ENCODE measurements around the gene DMC1.

The DMC1 gene

GRCh38 chr22:38503021-38503420, 67.0 kb downstream of the DMC1 start:
- no peak for DNase-seq (ENCODE audit: low read depth, low spot score)

GRCh38 chr22:38501797-38502672, 67.9 kb downstream of the DMC1 start:
- DNase-seq (ENCODE audit: low read depth, low spot score), result no peak

GRCh38 chr22:38497869-38498268, 72.1 kb downstream of the DMC1 start:
- DNase-seq (ENCODE audit: low read depth, low spot score), result no peak

- DNase-seq (ENCODE audit: low read depth, low spot score), result no peak
Measured at GRCh38 chr22:38494939-38495338, 75.0 kb downstream of the DMC1 start.

- DNase-seq (ENCODE audit: low read depth, low spot score), result no peak
Measured at GRCh38 chr22:38494498-38494897, 75.5 kb downstream of the DMC1 start.

GRCh38 chr22:38491707-38492348, 78.2 kb downstream of the DMC1 start:
- no peak for DNase-seq (ENCODE audit: low read depth, low spot score)

- no peak for DNase-seq (ENCODE audit: low read depth, low spot score)
Measured at GRCh38 chr22:38490915-38491314, 79.1 kb downstream of the DMC1 start.

- no peak for DNase-seq (ENCODE audit: low read depth, low spot score)
Measured at GRCh38 chr22:38490475-38490874, 79.5 kb downstream of the DMC1 start.

GRCh38 chr22:38489561-38490145, 80.3 kb downstream of the DMC1 start:
- DNase-seq (ENCODE audit: low read depth, low spot score), result no peak

- DNase-seq (ENCODE audit: low read depth, low spot score), result no peak
Measured at GRCh38 chr22:38489142-38489541, 80.8 kb downstream of the DMC1 start.

GRCh38 chr22:38487946-38488345, 82.0 kb downstream of the DMC1 start:
- no peak for DNase-seq (ENCODE audit: low read depth, low spot score)

GRCh38 chr22:38485783-38486182, 84.2 kb downstream of the DMC1 start:
- DNase-seq (ENCODE audit: low read depth, low spot score), result no peak

GRCh38 chr22:38484244-38484643, 85.7 kb downstream of the DMC1 start:
- no peak for DNase-seq (ENCODE audit: low read depth, low spot score)

GRCh38 chr22:38482662-38483308, 87.2 kb downstream of the DMC1 start:
- DNase-seq (ENCODE audit: low read depth, low spot score), result no peak

GRCh38 chr22:38481871-38482332, 88.1 kb downstream of the DMC1 start:
- DNase-seq (ENCODE audit: low read depth, low spot score), result no peak

GRCh38 chr22:38481162-38481870, 88.7 kb downstream of the DMC1 start:
- no peak for DNase-seq (ENCODE audit: low read depth, low spot score)

- no peak for DNase-seq (ENCODE audit: low read depth, low spot score)
Measured at GRCh38 chr22:38479096-38479837, 90.7 kb downstream of the DMC1 start.

- DNase-seq (ENCODE audit: low read depth, low spot score), result no peak
Measured at GRCh38 chr22:38477585-38477984, 92.4 kb downstream of the DMC1 start.

GRCh38 chr22:38474003-38474607, 95.9 kb downstream of the DMC1 start:
- no peak for DNase-seq (ENCODE audit: low read depth, low spot score)

GRCh38 chr22:38471237-38471636, 98.7 kb downstream of the DMC1 start:
- DNase-seq (ENCODE audit: low read depth, low spot score), result no peak

Measured in brain pericyte (primary cell).